Posterior vena cava (tissue), 2 donors: ENCODE measurements around the gene ARHGAP4. TPM values are rescaled to one million over a fixed set of nuclear protein-coding genes. Genes with fewer than 3 reads are reported as not detected.

Experiments
- DNase-seq: peaks from one replicate; pipeline ENCODE4 v3.0.0-alpha.2; 2020; ENCODE audit warnings: low spot score
- intact Hi-C, 2 donors: fragments of 100-400 bp; cut with DNase I; formaldehyde crosslinking; loops; one replicate each; pipeline versions ENCODE4 v1.14.1 to v1.14.2; 2022 to 2023
- long read RNA-seq, 2 donors: library from polyadenylated mRNA; unstranded; transcript quantifications; one replicate each; pipeline ENCODE4 v2.0.0, GENCODE V29; 2020 to 2021
- total RNA-seq, 2 donors: library from RNA; stranded (reverse); fragmentation: NEBNext Ultra II Directional; extraction: Animal tissue kit (Norgen Biotek cat#: 25700); gene quantifications; one replicate each; pipeline ENCODE4 v1.2.1, GENCODE V29; 2021
- donor health status: DM: yes; HTN: yes; CAD: no.
- donor health status: DM: yes; HTN: yes; CAD: no.

Gene ARHGAP4
- 10 to 100 TPM; 36.3 to 47.1 TPM for total RNA-seq
- long read RNA-seq, donor 1, partial matches to known transcripts, result 11 of 17 reads
- long read RNA-seq, donor 1, other reads (novel, unspliced or antisense), result 4 of 17 reads
- long read RNA-seq, donor 2, transcript ARHGAP4-201 (22 exons, 3,235 nt), result major isoform, 10 of 43 reads
- long read RNA-seq, donor 2, partial matches to known transcripts, result 21 of 43 reads
- long read RNA-seq, donor 2, other reads (novel, unspliced or antisense), result 11 of 43 reads

DNA sequence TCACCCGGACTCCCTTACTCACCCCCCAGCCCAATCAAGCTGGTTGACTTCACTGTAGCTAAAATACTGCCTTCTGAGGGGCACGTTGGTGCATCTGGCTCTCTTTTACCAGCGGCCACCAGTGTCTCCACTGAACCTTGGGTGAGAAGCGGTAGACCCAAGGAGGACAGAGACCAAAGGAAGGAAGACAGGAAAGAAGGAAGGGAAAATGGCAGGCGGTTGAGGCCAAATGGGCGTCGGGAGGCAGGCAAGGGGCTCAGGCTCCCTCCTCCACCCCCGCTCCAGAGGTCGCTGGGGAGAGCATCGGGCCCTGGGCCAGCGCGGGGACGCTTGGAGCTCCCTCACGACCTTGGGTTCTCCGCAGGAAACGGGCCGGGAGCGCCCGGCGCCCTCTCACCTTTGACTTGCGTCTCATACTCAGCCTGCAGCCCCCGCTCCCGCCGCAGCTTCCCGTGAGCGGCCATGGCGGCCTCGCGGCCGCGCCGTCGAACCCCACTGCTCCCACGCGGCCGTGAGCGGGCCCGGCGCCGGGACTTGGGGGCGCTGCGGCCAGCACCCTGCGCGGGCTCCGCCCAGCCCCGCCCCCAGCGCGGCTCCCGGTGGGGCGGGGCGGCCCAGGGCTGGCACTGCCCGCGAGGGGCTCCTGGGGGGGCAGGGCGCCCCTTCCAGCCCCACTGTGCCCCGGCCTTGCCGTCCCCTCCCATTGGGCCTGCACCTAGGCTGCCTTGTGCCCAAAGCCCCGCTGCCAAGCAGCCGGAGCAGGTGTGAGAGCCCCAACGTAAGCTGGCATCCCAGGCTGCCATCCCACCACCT lies at the start of gene ARHGAP4:
TSS of gene ARHGAP4 (minus strand) at position 526 of the 813 bp plus-strand sequence. CDS start at position 464, 62 bp downstream.
- no peak for DNase-seq
- intact Hi-C loops, result loop anchor here in 1 of 2 donors (10.0 kb wide), 1 partner anchor 131 kb away; the partner anchor contains the start of genes IDH3G and SSR4

GRCh38 chrX:153974726-153975286 lies 48.7 kb upstream of the ARHGAP4 start:
- peak; percentile 74 for DNase-seq
- intact Hi-C loops, result no loop called here

GRCh38 chrX:153974003-153974725 lies 48.1 kb upstream of the ARHGAP4 start:
- intact Hi-C loops, result no loop called here
- DNase-seq, result peak; percentile 61

GRCh38 chrX:153973127-153974002 lies 47.3 kb upstream of the ARHGAP4 start:
- intact Hi-C loops, result no loop called here
- no peak for DNase-seq

GRCh38 chrX:153972368-153973126 lies 46.5 kb upstream of the ARHGAP4 start, which contains the start of gene TMEM187:
TMEM187 (plus strand) TSS chrX:153972754; CDS start chrX:153982063, 9,309 bp downstream.
- DNase-seq, result peak; percentile 97
- intact Hi-C loops, result no loop called here

DNA sequence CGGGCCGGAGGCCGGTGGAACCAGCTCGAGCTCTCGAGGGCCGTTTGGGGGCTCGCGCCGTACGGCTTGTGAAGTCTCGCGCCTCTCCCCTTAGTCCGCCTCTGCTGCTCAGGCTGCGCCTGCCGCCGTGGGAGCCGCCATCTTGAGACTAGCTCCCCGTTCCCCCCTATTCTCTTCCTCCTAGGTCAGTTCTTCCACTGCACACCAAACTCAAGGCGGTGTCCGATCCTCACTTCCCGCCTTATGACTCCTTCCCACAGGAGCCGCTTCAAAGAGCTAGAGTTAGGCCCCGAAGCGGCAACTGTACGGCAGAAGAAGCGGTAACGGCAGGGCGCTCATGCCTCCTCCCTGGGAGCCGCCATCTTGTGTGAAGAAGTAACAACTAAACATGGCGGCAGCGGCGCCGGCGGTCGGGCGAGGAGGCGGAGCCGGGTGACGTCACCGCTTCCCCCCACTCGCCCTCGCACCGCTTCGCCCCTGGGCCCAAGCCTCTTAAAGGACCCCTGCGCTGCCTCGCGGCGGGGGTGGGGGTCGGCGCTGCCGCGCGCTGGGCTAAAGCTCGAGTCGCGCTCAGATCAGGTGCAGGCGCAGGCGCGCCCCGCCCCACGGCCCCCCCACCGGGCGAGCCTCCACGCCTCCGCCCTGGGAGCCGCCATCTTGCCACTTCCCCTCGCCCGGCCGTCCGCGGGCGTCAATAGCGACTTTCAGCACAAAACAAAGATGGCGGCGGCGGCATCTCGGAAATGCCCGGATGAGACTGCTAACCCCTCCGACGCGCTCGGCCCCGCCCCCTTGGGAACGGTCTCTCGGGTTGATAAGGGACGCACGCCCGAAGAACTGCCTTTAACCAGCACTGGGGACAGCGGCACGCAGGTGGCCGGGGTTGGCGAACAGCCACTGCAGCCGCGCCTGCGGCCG lies 45.6 kb upstream of the ARHGAP4 start, which contains the start of gene HCFC1:
TSS of gene HCFC1 (minus strand) at position 369 of the 918 bp plus-strand sequence. CDS start 978 bp downstream, outside the sequence.
- DNase-seq, result peak; percentile 98
- intact Hi-C loops, result no loop called here

- peak; percentile 98 for DNase-seq
- intact Hi-C loops, result no loop called here
Measured at GRCh38 chrX:153971124-153971449, 45.0 kb upstream of the ARHGAP4 start.

- intact Hi-C loops, result no loop called here
- DNase-seq, result peak; percentile 82
Measured at GRCh38 chrX:153970357-153971123, 44.5 kb upstream of the ARHGAP4 start.

GRCh38 chrX:153969904-153970356 lies 43.9 kb upstream of the ARHGAP4 start:
- intact Hi-C loops, result no loop called here
- DNase-seq, result peak; percentile 86

- peak; percentile 76 for DNase-seq
- intact Hi-C loops, result no loop called here
Measured at GRCh38 chrX:153969125-153969903, 43.2 kb upstream of the ARHGAP4 start.

DNA sequence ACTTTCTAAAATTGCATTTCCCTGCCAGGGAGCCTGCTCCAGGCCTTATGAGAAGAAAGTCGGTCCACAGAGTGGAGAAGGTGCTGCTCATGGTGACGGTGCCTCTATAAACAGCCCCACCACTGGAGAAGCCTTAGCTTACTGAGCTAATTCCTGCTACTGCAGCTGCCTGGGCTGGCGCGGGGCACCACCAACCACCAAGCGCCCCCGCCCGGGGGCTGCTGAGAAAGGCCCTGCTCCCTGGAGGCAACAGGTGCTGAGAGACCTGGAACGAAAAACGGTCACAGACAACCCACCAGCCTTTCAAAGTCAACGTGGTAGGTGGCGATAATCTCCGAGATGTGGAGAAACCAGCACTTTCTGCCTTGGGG lies 42.7 kb upstream of the ARHGAP4 start:
- DNase-seq, result peak; percentile 78
- intact Hi-C loops, result no loop called here

DNA sequence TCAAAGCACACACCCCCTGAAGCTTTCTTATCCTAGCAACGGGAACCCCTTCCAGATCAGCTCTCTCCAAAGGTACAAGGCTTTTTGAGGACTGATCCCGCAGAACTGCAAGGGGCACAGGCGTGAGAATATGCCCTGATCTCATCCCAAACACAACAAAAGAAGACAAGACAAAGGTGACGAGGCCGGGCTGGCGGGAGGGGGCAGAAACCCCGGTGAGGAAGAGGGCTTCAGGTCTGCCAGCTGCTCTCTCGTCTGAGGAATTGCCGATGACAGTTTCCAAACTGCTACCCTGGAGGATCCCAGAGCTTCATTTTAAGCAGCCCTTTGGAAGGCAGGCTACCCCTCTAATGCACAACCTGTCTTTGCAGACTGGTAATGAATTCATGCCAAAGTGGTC lies 42.2 kb upstream of the ARHGAP4 start:
- intact Hi-C loops, result no loop called here
- DNase-seq, result no peak

DNA sequence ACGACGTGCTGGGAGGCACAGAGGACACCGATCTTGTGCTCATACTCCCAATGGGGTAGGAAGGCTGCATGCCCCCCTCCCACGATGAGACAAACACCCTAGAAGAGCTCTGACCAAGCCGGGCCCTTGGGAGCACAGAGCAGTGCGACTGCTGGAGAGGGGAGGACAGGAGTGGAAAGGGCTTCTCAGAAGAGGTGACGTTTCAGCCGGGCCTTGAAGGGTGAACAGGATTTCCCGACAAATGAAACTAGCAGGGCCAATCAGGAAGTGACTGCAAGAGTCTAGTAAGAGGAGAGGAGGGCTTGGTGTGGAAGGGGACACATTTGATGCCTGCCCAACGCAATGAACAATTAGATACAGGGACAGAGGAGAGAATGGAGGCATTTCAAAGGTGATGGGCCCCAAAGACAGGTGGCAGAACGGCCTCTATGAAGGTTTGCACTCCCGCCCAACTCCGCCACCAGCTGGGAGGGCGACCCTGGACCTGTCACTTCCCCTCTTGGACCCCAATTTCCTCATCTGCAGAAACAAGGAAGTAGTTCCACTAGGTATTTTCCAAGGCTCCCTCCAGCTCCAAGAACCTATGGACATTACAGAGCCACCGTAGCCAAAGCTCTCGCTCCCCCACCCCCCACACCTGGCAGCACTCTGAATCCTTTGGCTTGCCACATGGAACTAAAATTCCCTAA lies 41.6 kb upstream of the ARHGAP4 start:
- intact Hi-C loops, result no loop called here
- DNase-seq, result no peak

GRCh38 chrX:153966841-153967535 lies 40.9 kb upstream of the ARHGAP4 start:
- DNase-seq, result no peak
- intact Hi-C loops, result no loop called here
